Central memory CD8-positive, alpha-beta T cell (primary cell): ENCODE results near the gene EHBP1L1.

Source experiments
- ATAC-seq: fragments of 150-1000 bp; cut with Tn5 transposase; replicated peaks from 2 replicates; pipeline ENCODE4 v1.10.0; 2022; ENCODE audit warnings: mild to moderate bottlenecking, moderate FRiP score, moderate number of reproducible peaks; ENCODE audit not compliant: poor library complexity, severe bottlenecking; ENCODE audit errors: extremely low read depth
- DNase-seq, 2 donors: peaks; one replicate each; pipeline ENCODE4 v3.0.0; 2021; ENCODE audit warnings: low spot score in 2 of 2
- H3K27ac Mint-ChIP-seq: one replicate; pipeline ENCODE4 v1.8.0; 2022; ENCODE audit warnings: low read depth, mild to moderate bottlenecking, moderate library complexity, mixed read lengths
- H3K27me3 Mint-ChIP-seq: one replicate; pipeline ENCODE4 v1.8.0; 2022; ENCODE audit warnings: mixed read lengths
- H3K36me3 Mint-ChIP-seq: one replicate; pipeline ENCODE4 v1.8.0; 2022; ENCODE audit warnings: mild to moderate bottlenecking, moderate library complexity, mixed read lengths; ENCODE audit not compliant: insufficient read depth
- H3K4me1 Mint-ChIP-seq: one replicate; pipeline ENCODE4 v1.8.0; 2022; ENCODE audit warnings: mixed read lengths
- H3K4me3 Mint-ChIP-seq: one replicate; pipeline ENCODE4 v1.8.0; 2022; ENCODE audit warnings: mild to moderate bottlenecking, moderate library complexity, mixed read lengths
- H3K9me3 Mint-ChIP-seq: one replicate; pipeline ENCODE4 v1.8.0; 2022; ENCODE audit warnings: mixed read lengths

Gene EHBP1L1

GRCh38 chr11:65591939-65592857 is 16.3 kb downstream of the EHBP1L1 start:
- H3K36me3 Mint-ChIP-seq = peaks cover 23% of the 10 kb centered on the region
- no peak for ATAC-seq

DNA sequence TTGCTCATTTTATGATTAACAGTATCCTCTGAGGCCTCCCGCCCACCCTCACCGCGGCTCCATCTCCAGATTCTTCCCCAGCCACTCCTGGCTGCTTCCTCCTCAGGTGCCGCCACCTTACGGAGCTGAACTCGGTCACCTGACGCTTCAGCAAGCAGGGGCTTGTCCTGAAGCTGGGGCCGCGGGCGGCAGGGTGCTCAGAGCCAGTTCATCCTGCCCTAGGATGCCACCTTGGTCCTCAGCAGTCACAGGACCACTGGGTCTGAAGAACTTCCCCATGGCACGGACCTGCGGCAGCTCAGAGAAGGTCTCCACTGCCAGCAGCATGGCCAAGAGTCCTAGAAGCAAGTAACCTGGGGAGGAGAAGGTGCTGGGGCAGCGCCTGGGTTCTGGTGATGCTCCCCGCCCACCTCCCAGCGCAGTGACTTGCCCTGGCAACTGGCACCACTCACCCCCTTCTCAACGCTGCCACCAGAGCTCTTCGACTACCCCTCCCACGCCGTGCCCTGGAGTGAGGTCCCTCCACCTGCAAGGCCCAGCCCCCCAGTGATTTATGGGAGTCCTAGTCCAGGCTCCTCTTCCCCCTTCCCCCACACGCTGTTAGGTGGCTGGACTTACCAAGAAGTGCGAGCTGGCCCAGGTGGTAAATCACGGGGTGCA is 17.1 kb downstream of the EHBP1L1 start:
- Mint-ChIP-seq H3K4me3 (no peak overlapping the region), H3K27ac (no peak overlapping the region)

More at GRCh38 chr11:65591939-65592857, 16.3 kb downstream of the EHBP1L1 start:
- Mint-ChIP-seq H3K9me3 (no peaks in the 10 kb centered on the region), H3K4me3 (no peak overlapping the region), H3K27me3 (no peaks in the 10 kb centered on the region), H3K27ac (no peak overlapping the region), H3K4me1 (peaks cover 31% of the 10 kb centered on the region)
- no peak for DNase-seq

GRCh38 chr11:65593518-65594414 is 17.9 kb downstream of the EHBP1L1 start:
- peaks cover 23% of the 10 kb centered on the region for H3K36me3 Mint-ChIP-seq
- H3K27ac Mint-ChIP-seq = no peak overlapping the region
- H3K4me1 Mint-ChIP-seq = peaks cover 15% of the 10 kb centered on the region
- ATAC-seq = no peak
- no peak overlapping the region for H3K4me3 Mint-ChIP-seq
- DNase-seq = no peak
- H3K9me3 Mint-ChIP-seq = no peaks in the 10 kb centered on the region
- no peaks in the 10 kb centered on the region for H3K27me3 Mint-ChIP-seq

More for the DNA sequence above, 17.1 kb downstream of the EHBP1L1 start:
- H3K36me3 Mint-ChIP-seq = peaks cover 26% of the 10 kb centered on the region
- no peaks in the 10 kb centered on the region for H3K9me3 Mint-ChIP-seq
- ATAC-seq = no peak
- no peak for DNase-seq
- H3K27me3 Mint-ChIP-seq = no peaks in the 10 kb centered on the region
- peaks cover 23% of the 10 kb centered on the region for H3K4me1 Mint-ChIP-seq

GRCh38 chr11:65595131-65595530 is 19.3 kb downstream of the EHBP1L1 start:
- Mint-ChIP-seq H3K36me3 (peaks cover 20% of the 10 kb centered on the region), H3K4me1 (peaks cover 12% of the 10 kb centered on the region), H3K4me3 (no peak overlapping the region), H3K9me3 (no peaks in the 10 kb centered on the region), H3K27ac (peak overlapping the region; percentile 44), H3K27me3 (no peaks in the 10 kb centered on the region)
- ATAC-seq (no peak), DNase-seq (no peak)

DNA sequence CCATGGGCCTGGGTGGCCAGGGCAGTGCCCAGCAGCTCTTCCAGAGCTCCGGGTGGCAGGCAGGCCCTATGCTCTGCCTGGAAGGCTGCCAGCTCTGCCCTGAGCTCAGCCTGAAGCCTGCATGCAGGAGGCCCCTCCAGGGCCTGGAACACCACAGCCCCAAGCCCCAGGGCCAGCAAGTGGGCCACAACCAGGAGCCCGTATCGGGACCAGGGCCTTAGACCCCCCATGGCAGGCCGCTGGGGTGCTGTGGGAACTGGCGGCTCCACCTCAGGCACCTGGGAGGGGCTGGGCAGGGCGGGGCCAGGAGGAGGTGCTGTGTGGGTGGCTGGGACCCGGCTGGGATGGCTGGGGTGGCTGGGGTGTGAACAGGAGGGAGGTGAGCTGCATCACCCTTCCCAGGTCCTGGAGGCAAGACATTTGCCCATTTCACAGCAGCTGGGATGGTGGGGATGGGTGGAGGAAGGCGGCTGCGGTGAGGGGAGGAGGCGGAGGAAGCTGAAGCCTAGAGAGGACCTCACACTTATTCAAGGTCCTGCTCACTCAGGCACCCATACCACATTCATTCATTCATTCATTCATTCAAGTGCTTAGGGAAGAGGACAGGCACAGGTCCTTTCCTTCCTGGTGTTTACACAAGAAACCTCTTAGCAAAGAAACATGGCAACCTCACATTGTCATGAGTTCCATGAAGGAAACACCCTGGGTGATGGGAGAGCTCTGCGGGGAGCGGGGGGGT is 19.9 kb downstream of the EHBP1L1 start, which contains the start of gene KCNK7:
KCNK7 (minus strand) TSS at position 258 of the 739 bp plus-strand sequence; CDS start at position 230, 28 bp downstream.
- H3K9me3 Mint-ChIP-seq = no peaks in the 10 kb centered on the region
- no peak within 1 kb of the TSS for H3K4me3 Mint-ChIP-seq
- no peaks in the 10 kb centered on the region for H3K27me3 Mint-ChIP-seq
- ATAC-seq = peak; percentile 28
- no peak for DNase-seq
- H3K4me1 Mint-ChIP-seq = peaks cover 12% of the 10 kb centered on the region
- peak within 1 kb of the TSS; percentile 56 for H3K27ac Mint-ChIP-seq
- H3K36me3 Mint-ChIP-seq = peaks cover 17% of the 10 kb centered on the region

- no peaks in the 10 kb centered on the region for H3K27me3 Mint-ChIP-seq
- H3K36me3 Mint-ChIP-seq = peaks cover 17% of the 10 kb centered on the region
- ATAC-seq (no peak), DNase-seq (no peak)
- H3K27ac Mint-ChIP-seq = peak overlapping the region; percentile 56
- H3K4me1 Mint-ChIP-seq = peaks cover 12% of the 10 kb centered on the region
- no peak overlapping the region for H3K4me3 Mint-ChIP-seq
- H3K9me3 Mint-ChIP-seq = no peaks in the 10 kb centered on the region
These were observed 20.7 kb downstream of the EHBP1L1 start for GRCh38 chr11:65596520-65596919.

DNA sequence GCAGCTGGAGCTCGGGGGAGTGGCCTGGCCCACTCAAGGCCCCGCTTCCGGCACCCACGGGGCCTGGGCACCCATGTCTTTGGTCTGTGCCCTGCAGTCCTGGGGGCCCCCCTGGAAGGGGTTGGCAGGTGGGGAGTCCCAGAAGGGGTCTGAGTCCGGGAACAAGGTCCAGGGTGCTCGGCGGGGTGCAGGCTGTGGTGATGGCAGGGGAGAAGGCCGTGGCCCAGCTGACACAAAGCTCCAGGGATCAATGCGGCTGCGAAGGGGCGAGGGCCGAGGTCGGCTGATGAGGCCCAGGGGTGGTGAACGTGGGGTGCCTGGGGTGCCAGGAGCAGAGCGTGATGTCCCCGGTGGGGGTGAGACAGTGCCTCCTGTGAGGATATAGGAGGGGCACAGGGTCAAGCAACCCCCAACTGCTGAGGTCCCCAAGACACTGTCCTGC is 22.4 kb downstream of the EHBP1L1 start:
- H3K4me3 Mint-ChIP-seq = no peak overlapping the region
- DNase-seq (no peak), ATAC-seq (no peak)
- no peaks in the 10 kb centered on the region for H3K27me3 Mint-ChIP-seq
- no peaks in the 10 kb centered on the region for H3K9me3 Mint-ChIP-seq
- peaks cover 13% of the 10 kb centered on the region for H3K4me1 Mint-ChIP-seq
- H3K27ac Mint-ChIP-seq = no peak overlapping the region
- H3K36me3 Mint-ChIP-seq = peaks cover 14% of the 10 kb centered on the region

DNA sequence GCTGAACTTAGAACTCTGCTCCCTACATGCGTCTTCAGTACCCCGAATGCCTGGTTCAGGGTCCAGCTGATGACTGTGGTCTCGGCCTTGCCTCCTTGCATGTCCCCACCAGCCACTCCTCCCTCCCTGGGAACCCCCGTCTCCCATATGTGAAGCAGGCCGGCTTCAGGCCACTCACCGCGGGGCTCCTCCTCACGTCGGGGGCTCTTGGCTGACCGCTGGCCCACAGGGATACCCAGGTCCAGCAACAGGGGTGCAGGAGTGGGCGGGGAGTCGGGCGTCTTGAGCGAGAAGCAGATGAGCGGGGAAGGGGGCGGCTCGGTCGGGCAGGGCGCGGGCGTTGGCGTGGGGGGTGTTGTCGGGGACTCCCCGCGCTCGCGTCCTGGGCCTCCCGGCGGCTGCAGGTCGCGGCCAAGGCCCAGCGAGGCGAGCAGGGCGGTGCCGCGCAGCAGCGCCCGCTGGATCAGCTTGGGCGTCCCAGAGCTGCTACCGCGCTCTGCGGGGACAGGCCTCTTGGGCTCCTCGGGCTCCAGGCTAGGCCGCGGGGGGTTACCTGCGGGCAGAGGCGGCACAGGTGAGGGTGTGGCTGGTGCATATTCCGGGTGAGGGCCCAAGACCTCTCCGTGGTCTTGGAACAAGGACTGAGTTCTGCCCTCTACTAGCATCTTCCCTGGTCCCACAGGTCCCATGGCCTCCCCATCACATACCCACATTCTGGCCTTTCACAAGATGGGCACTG is 23.5 kb downstream of the EHBP1L1 start:
- ATAC-seq = no peak
- Mint-ChIP-seq H3K4me3 (no peak overlapping the region), H3K9me3 (no peaks in the 10 kb centered on the region), H3K4me1 (peaks cover 19% of the 10 kb centered on the region), H3K27ac (no peak overlapping the region), H3K36me3 (peaks cover 15% of the 10 kb centered on the region), H3K27me3 (no peaks in the 10 kb centered on the region)
- no peak for DNase-seq

- Mint-ChIP-seq H3K4me1 (peaks cover 17% of the 10 kb centered on the region), H3K27me3 (no peaks in the 10 kb centered on the region), H3K36me3 (peaks cover 14% of the 10 kb centered on the region), H3K27ac (no peak overlapping the region), H3K9me3 (no peaks in the 10 kb centered on the region), H3K4me3 (no peak overlapping the region)
- no peak for ATAC-seq
- no peak for DNase-seq
These were observed 24.0 kb downstream of the EHBP1L1 start for GRCh38 chr11:65599955-65600246.

DNA sequence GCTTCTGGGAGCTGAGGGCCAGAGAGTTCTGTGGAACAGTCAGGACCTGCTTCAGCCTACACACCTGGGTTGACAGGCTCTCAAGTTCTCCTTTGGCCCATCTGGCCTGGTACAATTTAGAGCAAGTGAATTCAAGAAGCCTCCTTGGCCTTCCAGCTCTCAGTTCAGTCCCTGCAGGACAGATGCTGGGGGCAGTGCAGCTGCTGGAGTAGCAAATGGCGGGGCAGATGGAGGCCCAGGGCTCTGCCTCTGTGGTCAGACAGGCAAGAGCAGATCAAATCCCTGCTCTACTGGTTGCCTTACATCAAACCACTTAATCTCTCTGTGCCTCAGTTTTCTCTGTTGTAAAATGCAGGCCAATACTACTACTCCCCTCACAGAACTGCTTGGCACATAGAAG is 28.4 kb downstream of the EHBP1L1 start:
- no peaks in the 10 kb centered on the region for H3K27me3 Mint-ChIP-seq
- H3K9me3 Mint-ChIP-seq = no peaks in the 10 kb centered on the region
- ATAC-seq = no peak
- peaks cover 12% of the 10 kb centered on the region for H3K36me3 Mint-ChIP-seq
- no peak overlapping the region for H3K27ac Mint-ChIP-seq
- DNase-seq = no peak
- peaks cover 11% of the 10 kb centered on the region for H3K4me1 Mint-ChIP-seq
- no peak overlapping the region for H3K4me3 Mint-ChIP-seq

GRCh38 chr11:65606876-65607613 is 31.2 kb downstream of the EHBP1L1 start:
- H3K4me1 Mint-ChIP-seq = peaks cover 30% of the 10 kb centered on the region
- H3K9me3 Mint-ChIP-seq = no peaks in the 10 kb centered on the region
- H3K27me3 Mint-ChIP-seq = no peaks in the 10 kb centered on the region
- H3K4me3 Mint-ChIP-seq = no peak overlapping the region
- H3K36me3 Mint-ChIP-seq = peaks cover 16% of the 10 kb centered on the region
- ATAC-seq = no peak
- DNase-seq = no peak
- no peak overlapping the region for H3K27ac Mint-ChIP-seq
